ENCODE data around the gene TRPM8. TPM values are rescaled to one million over a fixed set of nuclear protein-coding genes. Genes with fewer than 3 reads are reported as not detected.

TRPM8 gene
- polyA plus RNA-seq, 2 of the 4 experiments (the other 2 are of a cell fraction), result 0.25 to 0.97 TPM

DNA sequence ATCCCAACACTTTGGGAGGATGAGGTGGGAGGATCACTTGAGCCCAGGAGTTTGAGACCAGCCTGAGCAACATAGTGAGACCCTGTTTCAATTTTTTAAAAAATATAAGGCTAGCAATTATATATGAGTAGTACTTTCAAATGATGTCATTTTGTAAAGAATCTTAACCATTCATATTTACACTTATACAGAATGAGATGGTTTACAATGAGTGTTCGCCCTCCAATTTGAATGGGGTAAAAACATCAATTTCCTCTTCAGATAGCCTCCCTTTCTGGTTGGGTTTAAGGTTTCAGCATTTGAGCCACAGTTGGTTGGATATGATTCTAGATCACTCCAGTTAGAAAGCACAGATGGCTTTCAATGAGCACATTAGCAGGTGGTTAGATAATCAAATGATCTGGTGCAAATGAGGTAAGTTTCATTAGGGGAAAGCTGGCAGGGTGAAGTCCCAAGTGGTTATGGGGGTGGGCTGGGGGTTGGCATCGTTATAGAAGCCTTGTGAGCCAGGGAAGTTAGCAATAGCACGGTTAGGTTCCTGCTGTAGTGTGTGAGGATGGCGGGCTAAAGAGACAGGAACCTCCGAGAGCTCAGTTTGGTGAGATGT lies 63.9 kb downstream of the TRPM8 start (continued):
- TF ChIP-seq HOXA7 (CRISPR knock-in tag; IDR thresholded peaks at IDR 0.05) (no peak), NR3C1 (IDR thresholded peaks at IDR 0.05) (no peak), TFCP2L1 (CRISPR knock-in tag; IDR thresholded peaks at IDR 0.05) (no peak)

DNA sequence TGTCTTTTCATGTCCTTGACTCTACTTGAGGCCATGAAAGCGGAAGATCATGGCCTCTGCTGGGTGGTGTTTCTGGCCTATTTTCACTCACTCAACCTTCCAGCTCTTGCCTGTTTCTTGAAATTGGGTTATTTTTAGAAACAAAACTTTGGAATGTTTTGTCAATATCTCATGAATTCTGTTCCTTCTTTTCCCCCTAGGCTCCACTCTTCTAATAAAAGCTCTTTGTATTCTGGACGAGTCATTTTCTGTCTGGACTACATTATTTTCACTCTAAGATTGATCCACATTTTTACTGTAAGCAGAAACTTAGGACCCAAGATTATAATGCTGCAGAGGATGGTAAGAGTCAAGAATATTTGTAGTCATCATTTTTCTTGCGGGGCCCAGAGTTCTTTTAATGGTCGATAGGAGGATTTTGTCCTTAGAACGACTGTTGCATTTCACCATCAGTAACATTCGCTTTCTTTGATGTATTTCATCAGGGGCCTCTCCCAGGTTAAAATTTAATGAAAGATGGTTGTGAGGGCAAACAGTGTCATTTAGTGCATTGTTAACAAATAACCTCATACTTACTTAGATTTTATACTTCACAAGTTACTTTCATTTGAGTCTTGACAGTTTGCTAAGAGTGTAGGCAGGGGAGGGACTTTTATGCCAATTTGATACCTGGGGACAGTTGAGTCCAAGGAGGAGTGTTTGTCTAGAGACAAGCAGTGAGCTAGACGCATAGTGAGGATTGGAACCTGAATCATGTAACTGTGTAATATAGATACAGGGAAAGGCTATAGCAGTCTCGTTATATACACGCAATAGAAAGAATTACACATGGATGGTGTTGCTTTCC lies 64.6 kb downstream of the TRPM8 start:
- Histone ChIP-seq H3K27ac (peak overlapping the region; percentile 84 to 98), H3K4me3 (no peak overlapping the region), H3K9me3 (no peaks in the 10 kb centered on the region), H3K4me2 (peak overlapping the region; percentile 73), H3K4me1 (peaks cover 60% of the 10 kb centered on the region)
- TF ChIP-seq FOXS1 (CRISPR knock-in tag; IDR thresholded peaks at IDR 0.05) (no peak), NR3C1 (IDR thresholded peaks at IDR 0.05) (no peak), ZC3H11A (IDR thresholded peaks at IDR 0.05) (no peak), TFCP2L1 (CRISPR knock-in tag; IDR thresholded peaks at IDR 0.05) (no peak), HDAC2 (IDR thresholded peaks at IDR 0.05) (no peak), PHF8 (IDR thresholded peaks at IDR 0.05; ENCODE audit: borderline replicate concordance, low read depth) (no peak), CEBPB (IDR thresholded peaks at IDR 0.05) (peak; percentile 83 to 84), FOSL2 (IDR thresholded peaks at IDR 0.05) (0 out of 2 replicates have a peak, but pooled peaks have one; percentile 26), FOSL2 (CRISPR knock-in tag; IDR thresholded peaks at IDR 0.05) (peak; percentile 22; the same call in 1 of the 2 replicates), ESRRA (IDR thresholded peaks at IDR 0.05; ENCODE audit: borderline replicate concordance, low read length) (no peak), CHD4 (IDR thresholded peaks at IDR 0.05; ENCODE audit: borderline replicate concordance) (no peak), JUN (IDR thresholded peaks at IDR 0.05) (peak; percentile 45 to 51; a peak in 2 of 5 replicates), CBX2 (IDR thresholded peaks at IDR 0.05; ENCODE audit: borderline replicate concordance, low read depth) (no peak), KDM5A (IDR thresholded peaks at IDR 0.05) (no peak), ZNF302 (CRISPR knock-in tag; IDR thresholded peaks at IDR 0.05) (no peak), MYC (IDR thresholded peaks at IDR 0.05; ENCODE audit: borderline replicate concordance, low read length) (no peak), EP300 (IDR thresholded peaks at IDR 0.05) (peak; percentile 38 to 65; a peak in 3 of 5 replicates), RAD21 (conservative IDR thresholded peaks at IDR 0.05 in 1 of 2, IDR thresholded peaks at IDR 0.05 in 1 of 2) (peak in 1 of 2 experiments; percentile 52; a peak in 3 of 5 replicates), MAFK (IDR thresholded peaks at IDR 0.05; ENCODE audit: partially characterized antibody) (peak; percentile 71), SREBF2 (IDR thresholded peaks at IDR 0.05) (no peak), JUNB (IDR thresholded peaks at IDR 0.05) (0 out of 2 replicates have a peak, but pooled peaks have one; percentile 2), GATA3 (IDR thresholded peaks at IDR 0.05; ENCODE audit: borderline replicate concordance) (peak; percentile 35; the same call in 1 of the 2 replicates), POLR2A (IDR thresholded peaks at IDR 0.05; ENCODE audit: low read length) (no peak), HOXA7 (CRISPR knock-in tag; IDR thresholded peaks at IDR 0.05) (no peak)
- TF ChIP-seq, protein P1, sequence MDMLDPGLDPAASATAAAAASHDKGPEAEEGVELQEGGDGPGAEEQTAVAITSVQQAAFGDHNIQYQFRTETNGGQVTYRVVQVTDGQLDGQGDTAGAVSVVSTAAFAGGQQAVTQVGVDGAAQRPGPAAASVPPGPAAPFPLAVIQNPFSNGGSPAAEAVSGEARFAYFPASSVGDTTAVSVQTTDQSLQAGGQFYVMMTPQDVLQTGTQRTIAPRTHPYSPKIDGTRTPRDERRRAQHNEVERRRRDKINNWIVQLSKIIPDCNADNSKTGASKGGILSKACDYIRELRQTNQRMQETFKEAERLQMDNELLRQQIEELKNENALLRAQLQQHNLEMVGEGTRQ (IDR thresholded peaks at IDR 0.05), result no peak
- TF ChIP-seq, protein P2, sequence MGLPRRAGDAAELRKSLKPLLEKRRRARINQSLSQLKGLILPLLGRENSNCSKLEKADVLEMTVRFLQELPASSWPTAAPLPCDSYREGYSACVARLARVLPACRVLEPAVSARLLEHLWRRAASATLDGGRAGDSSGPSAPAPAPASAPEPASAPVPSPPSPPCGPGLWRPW (IDR thresholded peaks at IDR 0.05), result peak; percentile 69; the same call in 1 of the 2 replicates
- TF ChIP-seq, protein P3, sequence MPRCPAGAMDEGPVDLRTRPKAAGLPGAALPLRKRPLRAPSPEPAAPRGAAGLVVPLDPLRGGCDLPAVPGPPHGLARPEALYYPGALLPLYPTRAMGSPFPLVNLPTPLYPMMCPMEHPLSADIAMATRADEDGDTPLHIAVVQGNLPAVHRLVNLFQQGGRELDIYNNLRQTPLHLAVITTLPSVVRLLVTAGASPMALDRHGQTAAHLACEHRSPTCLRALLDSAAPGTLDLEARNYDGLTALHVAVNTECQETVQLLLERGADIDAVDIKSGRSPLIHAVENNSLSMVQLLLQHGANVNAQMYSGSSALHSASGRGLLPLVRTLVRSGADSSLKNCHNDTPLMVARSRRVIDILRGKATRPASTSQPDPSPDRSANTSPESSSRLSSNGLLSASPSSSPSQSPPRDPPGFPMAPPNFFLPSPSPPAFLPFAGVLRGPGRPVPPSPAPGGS (IDR thresholded peaks at IDR 0.05), result 0 out of 3 replicates have a peak, but pooled peaks have one; percentile 30
- TF ChIP-seq, protein P4, sequence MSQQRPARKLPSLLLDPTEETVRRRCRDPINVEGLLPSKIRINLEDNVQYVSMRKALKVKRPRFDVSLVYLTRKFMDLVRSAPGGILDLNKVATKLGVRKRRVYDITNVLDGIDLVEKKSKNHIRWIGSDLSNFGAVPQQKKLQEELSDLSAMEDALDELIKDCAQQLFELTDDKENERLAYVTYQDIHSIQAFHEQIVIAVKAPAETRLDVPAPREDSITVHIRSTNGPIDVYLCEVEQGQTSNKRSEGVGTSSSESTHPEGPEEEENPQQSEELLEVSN (IDR thresholded peaks at IDR 0.05; ENCODE audit: borderline replicate concordance, low read depth), result no peak
- ChIA-PET CTCF (interaction anchor here (1.0 to 3.9 kb wide), 6 partner anchors 16 to 563 kb away, joined by 4 to 28 read pairs (median 6); no protein-coding TSS in a partner anchor), POLR2A (interaction anchor here (1.2 to 1.8 kb wide), 2 partner anchors 154 to 515 kb away, joined by 3 to 6 read pairs; partner anchors contain the start of gene ARL4C)
- WGBS (ENCODE audit: missing lambda C conversion rate), result 33% methylated on average over 9 of the region's 9 CpGs
- peak; percentile 44 to 60; a peak in 5 of 6 replicates for ATAC-seq
- peak in 1 of 2 experiments; percentile 53 for DNase-seq (ENCODE audit: low read depth in 1 of 2, low spot score in 1 of 2)
- FAIRE-seq, result peak; percentile 43
